GM23338 (cell line): ENCODE results near the gene FOXD4L1. TPM values are rescaled to one million over a fixed set of nuclear protein-coding genes. Genes with fewer than 3 reads are reported as not detected.
A peak's percentile ranks its signal among the peaks of the same experiment; 100 is the strongest.
"Not testable (repeated sequence)": the region's sequence is repeated elsewhere in the genome, so short reads cannot be mapped to it uniquely, and the experiment has no call there.

Source experiments
- ATAC-seq: fragments of 200-7000 bp; cut with Tn5 transposase; 3 replicates; pipeline ENCODE4 v1.9.1; 2020
- DNase-seq: peaks from one replicate; pipeline ENCODE4 v3.0.0-alpha.2; 2015; ENCODE audit warnings: low spot score
- H2AFZ ChIP-seq: fragments of 200-600 bp; sonication (generic); 2 replicates; pipeline ENCODE4 v1.8.0; 2016; ENCODE audit warnings: antibody characterized with exemption, mild to moderate bottlenecking, moderate library complexity
- H3F3A ChIP-seq: fragments of 200-600 bp; sonication (generic); replicated peaks from 2 replicates; pipeline ENCODE4 v1.8.0; 2017; ENCODE audit warnings: antibody characterized with exemption, mixed run types, low read depth
- H3K27ac ChIP-seq: fragments of 200-600 bp; sonication (generic); 2 replicates; pipeline ENCODE4 v1.6.1; 2016; ENCODE audit warnings: low read depth
- H3K27me3 ChIP-seq: fragments of 200-600 bp; sonication (generic); 2 replicates; pipeline ENCODE4 v1.8.0; 2016; ENCODE audit warnings: mild to moderate bottlenecking, mixed run types, moderate library complexity; ENCODE audit not compliant: insufficient read depth
- H3K36me3 ChIP-seq: fragments of 200-600 bp; sonication (generic); 2 replicates; pipeline ENCODE4 v1.8.0; 2016; ENCODE audit warnings: mild to moderate bottlenecking; ENCODE audit not compliant: insufficient read depth
- H3K4me1 ChIP-seq: fragments of 200-600 bp; sonication (generic); 2 replicates; pipeline ENCODE4 v1.8.0; 2016; ENCODE audit warnings: mild to moderate bottlenecking, moderate library complexity; ENCODE audit not compliant: insufficient read depth
- H3K4me2 ChIP-seq: fragments of 200-600 bp; sonication (generic); 2 replicates; pipeline ENCODE4 v1.7.1; 2017; ENCODE audit warnings: mixed run types
- H3K4me3 ChIP-seq: fragments of 200-600 bp; sonication (generic); 2 replicates; pipeline ENCODE4 v1.6.1; 2016; ENCODE audit warnings: mixed run types
- H3K79me2 ChIP-seq: fragments of 200-600 bp; sonication (generic); replicated peaks from 2 replicates; pipeline ENCODE4 v1.8.0; 2017; ENCODE audit warnings: mild to moderate bottlenecking; ENCODE audit not compliant: insufficient read depth
- H3K9me2 ChIP-seq: fragments of 200-600 bp; sonication (generic); 2 replicates; pipeline ENCODE4 v1.8.0; 2017; ENCODE audit not compliant: insufficient read depth
- H4K20me1 ChIP-seq: fragments of 200-600 bp; sonication (generic); replicated peaks from 2 replicates; pipeline ENCODE4 v1.8.0; 2017; ENCODE audit warnings: mild to moderate bottlenecking; ENCODE audit not compliant: insufficient read depth
- H3K27ac Mint-ChIP-seq: 2 replicates; pipeline ENCODE4 v1.8.0; 2020; ENCODE audit warnings: inconsistent platforms, mild to moderate bottlenecking, moderate library complexity, mixed read lengths
- H3K27me3 Mint-ChIP-seq: 3 replicates; pipeline ENCODE4 v1.8.0; 2022; ENCODE audit warnings: low read depth, mild to moderate bottlenecking, moderate library complexity, mixed read lengths, inconsistent platforms; ENCODE audit not compliant: insufficient read depth, poor library complexity
- H3K36me3 Mint-ChIP-seq: 3 replicates; pipeline ENCODE4 v1.8.0; 2021; ENCODE audit warnings: low read depth, mild to moderate bottlenecking, inconsistent platforms, moderate library complexity, mixed read lengths
- H3K4me1 Mint-ChIP-seq: 3 replicates; pipeline ENCODE4 v1.8.0; 2020; ENCODE audit warnings: mild to moderate bottlenecking, inconsistent platforms, mixed read lengths
- H3K4me3 Mint-ChIP-seq: 3 replicates; pipeline ENCODE4 v1.8.0; 2021; ENCODE audit warnings: moderate library complexity, mild to moderate bottlenecking, inconsistent platforms, mixed read lengths
- H3K9me3 Mint-ChIP-seq: 3 replicates; pipeline ENCODE4 v1.8.0; 2020; ENCODE audit warnings: moderate library complexity, mild to moderate bottlenecking, inconsistent platforms, mixed read lengths
- polyA plus RNA-seq: library from polyadenylated mRNA; unstranded; fragments of >200 nt; fragmentation: Nextera tagmentation; extraction: Ambion mirVana; gene quantifications from 2 replicates; pipeline ENCODE4 v1.2.1, GENCODE V29; 2016
- total RNA-seq: library from RNA; depleted of rRNA; stranded (reverse); fragments of >200 nt; shearing (Covaris generic); gene quantifications from 2 replicates; pipeline ENCODE4 v1.2.3, GENCODE V29; 2014

FOXD4L1 gene
- total and polyA plus RNA-seq, 2 experiments from 2014 or later: not detected

DNA sequence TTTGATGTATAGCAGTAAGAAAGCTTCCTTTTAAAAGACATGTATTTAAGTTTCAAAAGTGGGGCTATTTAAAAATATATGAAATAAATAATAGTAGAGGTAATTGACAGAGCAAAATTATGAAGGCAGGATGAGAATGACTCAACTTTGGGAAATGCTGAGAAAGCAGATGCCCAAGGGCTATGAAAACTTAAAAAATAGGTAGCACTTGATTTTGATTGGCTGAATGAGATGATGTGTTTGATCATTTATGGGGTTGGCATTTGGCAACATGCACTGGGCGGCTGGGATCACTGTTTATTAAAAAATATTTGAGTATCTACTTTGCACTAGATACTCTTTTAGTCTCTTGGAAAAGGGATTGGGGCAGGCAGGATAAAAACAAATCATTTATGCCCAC lies 26.5 kb downstream of the FOXD4L1 start:
- H3K9me3 Mint-ChIP-seq, DNase-seq, H3K4me2 ChIP-seq, H3K36me3 ChIP-seq, H2AFZ ChIP-seq, H3K27me3 Mint-ChIP-seq, H3K4me1 ChIP-seq, H3K4me1 Mint-ChIP-seq, H3F3A ChIP-seq, H3K27ac Mint-ChIP-seq, H3K9me2 ChIP-seq, H3K79me2 ChIP-seq, H3K4me3 Mint-ChIP-seq, H3K27ac ChIP-seq, H3K36me3 Mint-ChIP-seq, H3K4me3 ChIP-seq, ATAC-seq, H4K20me1 ChIP-seq, H3K27me3 ChIP-seq: not testable (repeated sequence)

DNA sequence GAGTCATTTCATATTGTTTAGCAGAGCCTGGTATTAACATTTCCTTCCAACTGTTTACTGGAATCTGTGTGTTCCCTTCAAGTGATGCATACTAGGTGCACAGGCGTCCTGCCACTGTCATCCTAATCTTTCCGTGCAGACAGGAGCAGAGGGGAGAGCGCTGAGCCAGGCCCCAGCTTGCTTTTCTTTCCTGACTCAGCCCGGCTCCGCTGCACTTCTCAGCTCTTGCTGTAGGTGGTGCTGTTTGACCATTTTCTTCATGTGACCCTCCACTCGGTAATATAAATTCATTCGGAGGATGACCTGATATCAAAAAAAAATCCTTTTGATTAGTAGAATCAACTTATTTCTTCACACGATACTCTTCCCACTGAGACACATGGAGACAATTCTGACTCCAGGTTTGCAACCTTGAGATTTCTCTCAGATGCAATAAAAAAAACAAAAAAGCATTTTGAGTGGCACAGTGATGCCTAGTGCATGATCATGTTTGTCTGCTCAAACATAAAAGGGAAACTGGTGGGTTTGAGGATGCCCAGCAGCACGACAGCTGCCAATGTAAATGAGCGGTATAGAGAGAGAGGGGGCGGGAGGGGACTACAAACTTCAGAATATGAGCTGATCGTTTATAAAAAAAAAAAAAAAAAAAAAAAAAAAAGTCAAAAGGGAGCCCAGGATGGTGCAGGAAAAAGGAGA lies 29.0 kb downstream of the FOXD4L1 start:
- not testable (repeated sequence) for H3K4me2 ChIP-seq, H3K36me3 Mint-ChIP-seq, H3K27ac Mint-ChIP-seq, H3K27ac ChIP-seq, H3K4me1 Mint-ChIP-seq, H3K4me1 ChIP-seq, H3K4me3 Mint-ChIP-seq, H4K20me1 ChIP-seq, H3F3A ChIP-seq, DNase-seq, H3K27me3 Mint-ChIP-seq, H2AFZ ChIP-seq, H3K9me2 ChIP-seq, H3K79me2 ChIP-seq, H3K36me3 ChIP-seq, H3K4me3 ChIP-seq, H3K9me3 Mint-ChIP-seq
- peaks cover 11% of the 10 kb centered on the region; the same call in 1 of the 2 replicates for H3K27me3 ChIP-seq
- ATAC-seq: peak; percentile 93

DNA sequence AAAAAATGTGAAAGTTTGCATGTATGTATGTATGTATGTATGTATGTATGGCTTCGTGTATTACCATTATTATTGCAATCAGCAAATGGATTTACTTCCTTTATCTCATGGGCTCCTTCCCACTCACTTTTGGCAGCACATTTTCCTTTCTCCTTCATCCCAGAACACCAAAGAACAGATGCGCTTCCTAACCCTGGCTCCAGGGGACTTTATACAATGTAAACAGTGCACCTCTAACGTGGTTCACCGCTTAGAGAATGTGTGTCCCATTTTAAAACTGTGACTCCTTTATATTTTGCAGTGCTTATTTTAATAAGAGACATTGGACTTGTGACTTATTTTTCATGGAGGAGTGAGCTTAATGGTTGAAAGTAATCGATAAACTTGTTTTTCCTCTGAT lies 29.7 kb downstream of the FOXD4L1 start:
- H3F3A ChIP-seq: not testable (repeated sequence)
- peak; percentile 56; the same call in 2 of the 3 replicates for ATAC-seq

DNA sequence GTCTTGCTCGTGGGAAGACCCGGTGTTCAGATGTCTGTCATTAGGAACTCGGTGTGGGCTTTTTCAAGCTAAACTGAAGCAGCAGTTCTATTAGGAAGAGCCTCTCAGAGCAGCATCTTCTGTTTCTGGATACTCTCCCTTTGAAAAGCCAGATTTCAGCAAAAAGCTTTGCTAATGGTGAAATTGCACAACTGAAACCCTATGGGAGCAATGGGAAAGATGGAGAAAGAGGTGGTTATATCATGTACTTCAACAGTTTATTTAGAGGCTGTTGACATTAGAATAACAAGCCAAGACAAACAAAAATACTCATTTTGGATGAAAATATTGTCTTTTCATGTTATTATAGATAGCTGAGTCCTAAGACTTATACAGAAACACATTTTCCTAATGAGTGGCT lies 30.4 kb downstream of the FOXD4L1 start:
- ATAC-seq, H3K4me3 ChIP-seq, H3K36me3 Mint-ChIP-seq, H3K27me3 Mint-ChIP-seq, H3K4me2 ChIP-seq, H3K4me1 ChIP-seq, H3K9me3 Mint-ChIP-seq, H4K20me1 ChIP-seq, DNase-seq, H3K4me1 Mint-ChIP-seq, H3F3A ChIP-seq, H3K36me3 ChIP-seq, H3K4me3 Mint-ChIP-seq, H2AFZ ChIP-seq, H3K9me2 ChIP-seq, H3K79me2 ChIP-seq, H3K27ac ChIP-seq, H3K27ac Mint-ChIP-seq: not testable (repeated sequence)
- peaks cover 19% of the 10 kb centered on the region; the same call in 1 of the 2 replicates for H3K27me3 ChIP-seq

More for the DNA sequence above, 29.7 kb downstream of the FOXD4L1 start:
- H3K4me1 Mint-ChIP-seq, H3K27ac ChIP-seq, H3K27ac Mint-ChIP-seq, H3K9me3 Mint-ChIP-seq, H3K36me3 ChIP-seq, H3K4me3 ChIP-seq, H3K4me1 ChIP-seq, DNase-seq, H3K79me2 ChIP-seq, H3K27me3 Mint-ChIP-seq, H3K4me3 Mint-ChIP-seq, H3K36me3 Mint-ChIP-seq, H2AFZ ChIP-seq, H3K9me2 ChIP-seq, H4K20me1 ChIP-seq, H3K4me2 ChIP-seq: not testable (repeated sequence)
- H3K27me3 ChIP-seq: peaks cover 11% of the 10 kb centered on the region; the same call in 1 of the 2 replicates

DNA sequence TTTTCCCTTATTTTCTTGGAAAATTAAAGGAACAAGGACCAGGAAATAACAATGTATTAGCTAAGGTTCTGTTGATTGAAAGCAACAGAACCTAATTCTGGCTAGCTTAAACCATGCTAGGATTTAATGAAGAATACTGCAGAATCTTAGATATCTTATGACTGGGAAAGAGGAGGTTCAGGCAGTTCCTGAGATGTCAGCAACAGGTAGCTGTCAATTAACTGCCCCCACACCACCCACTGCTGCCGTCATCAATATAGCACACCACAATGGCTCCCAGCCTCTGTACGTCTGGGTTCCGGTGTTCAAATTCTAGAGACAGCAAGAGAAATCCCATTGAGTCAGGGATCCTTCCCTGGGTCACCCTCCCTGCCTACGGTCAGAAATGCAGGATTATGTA lies 34.5 kb downstream of the FOXD4L1 start:
- not testable (repeated sequence) for H3K36me3 Mint-ChIP-seq, H3K4me1 ChIP-seq, H3K9me2 ChIP-seq, DNase-seq, H3K79me2 ChIP-seq, H3K27ac Mint-ChIP-seq, ATAC-seq, H3K4me3 ChIP-seq, H4K20me1 ChIP-seq, H3F3A ChIP-seq, H3K4me2 ChIP-seq, H3K27ac ChIP-seq, H3K27me3 Mint-ChIP-seq, H3K4me1 Mint-ChIP-seq, H3K4me3 Mint-ChIP-seq, H2AFZ ChIP-seq, H3K36me3 ChIP-seq, H3K9me3 Mint-ChIP-seq
- peaks cover 34% of the 10 kb centered on the region for H3K27me3 ChIP-seq

DNA sequence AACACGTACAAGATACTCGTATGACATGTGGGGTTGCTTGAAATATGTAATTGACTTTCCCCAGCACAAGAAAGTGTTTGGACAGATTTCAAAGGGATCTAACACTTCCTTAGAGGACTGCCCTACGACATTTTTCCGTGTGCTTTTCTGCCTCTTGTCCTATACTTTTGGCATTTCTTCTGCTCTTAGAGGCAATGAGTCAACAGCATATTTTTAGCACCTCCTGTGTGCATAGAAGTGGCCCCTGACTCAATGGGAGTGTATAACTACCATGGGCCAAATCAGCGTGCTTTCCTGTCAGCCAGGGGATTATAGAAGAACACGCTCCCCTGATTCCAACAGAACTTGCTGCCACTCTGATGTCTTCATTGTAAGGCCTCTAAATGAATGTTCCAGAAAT lies 38.1 kb downstream of the FOXD4L1 start:
- not testable (repeated sequence) for H3K9me3 Mint-ChIP-seq, ATAC-seq, H3K36me3 Mint-ChIP-seq, H3K27ac Mint-ChIP-seq, H3K4me1 ChIP-seq, H3K4me1 Mint-ChIP-seq, H3F3A ChIP-seq, DNase-seq, H3K27ac ChIP-seq, H3K9me2 ChIP-seq, H3K4me3 Mint-ChIP-seq, H3K36me3 ChIP-seq, H3K4me3 ChIP-seq, H4K20me1 ChIP-seq, H3K79me2 ChIP-seq, H2AFZ ChIP-seq, H3K4me2 ChIP-seq
- peaks cover 49% of the 10 kb centered on the region for H3K27me3 ChIP-seq
- H3K27me3 Mint-ChIP-seq: peaks cover 17% of the 10 kb centered on the region
